ENCODE data around the gene FOXN1.

FOXN1 gene

DNA sequence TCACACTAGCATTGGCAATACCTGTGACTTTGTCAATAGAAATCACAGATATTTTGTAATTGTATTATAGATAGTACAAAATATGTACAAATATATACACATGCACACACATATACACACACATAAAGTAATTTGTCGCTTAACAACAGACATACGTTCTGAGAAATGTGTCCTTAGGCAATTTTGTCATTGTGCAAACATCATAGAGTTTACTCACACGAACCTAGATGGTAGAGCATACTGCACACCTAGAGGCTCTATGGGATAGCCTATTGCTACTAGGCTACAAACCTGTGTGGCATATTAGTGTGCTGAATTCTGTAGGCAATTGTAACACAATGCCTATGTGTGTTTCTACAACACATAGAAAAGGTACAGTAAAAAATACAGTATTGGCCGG, 35.3 kb downstream of the FOXN1 start:
- Histone ChIP-seq H3F3A (ENCODE audit: insufficient read depth) (no peaks in the 10 kb centered on the region), H3K36me3 (ENCODE audit: low read length) (no peaks in the 10 kb centered on the region), H3K4me2 (ENCODE audit: low read depth, low read length, poor library complexity, severe bottlenecking) (no peak overlapping the region), H3K9me2 (replicated peaks; ENCODE audit: insufficient read depth, low read length) (no peaks in the 10 kb centered on the region), H3K27me3 (ENCODE audit: low read length) (no peaks in the 10 kb centered on the region), H3K27ac (ENCODE audit: low read depth, low read length) (no peak overlapping the region), H3K4me3 (ENCODE audit: insufficient read depth, low read length, poor library complexity, severe bottlenecking) (no peak overlapping the region), H4K20me1 (ENCODE audit: low read depth, low read length) (no peaks in the 10 kb centered on the region), H3K9me3 (ENCODE audit: insufficient read depth, low read length) (no peaks in the 10 kb centered on the region), H3K9ac (ENCODE audit: low read length) (no peak overlapping the region), H3K79me2 (ENCODE audit: insufficient read depth, low read length) (no peaks in the 10 kb centered on the region), H2AFZ (ENCODE audit: low read depth, low read length, severe bottlenecking) (no peak overlapping the region)
- TF ChIP-seq, protein P1, sequence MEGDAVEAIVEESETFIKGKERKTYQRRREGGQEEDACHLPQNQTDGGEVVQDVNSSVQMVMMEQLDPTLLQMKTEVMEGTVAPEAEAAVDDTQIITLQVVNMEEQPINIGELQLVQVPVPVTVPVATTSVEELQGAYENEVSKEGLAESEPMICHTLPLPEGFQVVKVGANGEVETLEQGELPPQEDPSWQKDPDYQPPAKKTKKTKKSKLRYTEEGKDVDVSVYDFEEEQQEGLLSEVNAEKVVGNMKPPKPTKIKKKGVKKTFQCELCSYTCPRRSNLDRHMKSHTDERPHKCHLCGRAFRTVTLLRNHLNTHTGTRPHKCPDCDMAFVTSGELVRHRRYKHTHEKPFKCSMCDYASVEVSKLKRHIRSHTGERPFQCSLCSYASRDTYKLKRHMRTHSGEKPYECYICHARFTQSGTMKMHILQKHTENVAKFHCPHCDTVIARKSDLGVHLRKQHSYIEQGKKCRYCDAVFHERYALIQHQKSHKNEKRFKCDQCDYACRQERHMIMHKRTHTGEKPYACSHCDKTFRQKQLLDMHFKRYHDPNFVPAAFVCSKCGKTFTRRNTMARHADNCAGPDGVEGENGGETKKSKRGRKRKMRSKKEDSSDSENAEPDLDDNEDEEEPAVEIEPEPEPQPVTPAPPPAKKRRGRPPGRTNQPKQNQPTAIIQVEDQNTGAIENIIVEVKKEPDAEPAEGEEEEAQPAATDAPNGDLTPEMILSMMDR (IDR thresholded peaks at IDR 0.05; ENCODE audit: insufficient read depth, low read length, poor library complexity, severe bottlenecking): no peak
- no peak for TF ChIP-seq EZH2phosphoT487 (conservative IDR thresholded peaks at IDR 0.05; ENCODE audit: low read length)

DNA sequence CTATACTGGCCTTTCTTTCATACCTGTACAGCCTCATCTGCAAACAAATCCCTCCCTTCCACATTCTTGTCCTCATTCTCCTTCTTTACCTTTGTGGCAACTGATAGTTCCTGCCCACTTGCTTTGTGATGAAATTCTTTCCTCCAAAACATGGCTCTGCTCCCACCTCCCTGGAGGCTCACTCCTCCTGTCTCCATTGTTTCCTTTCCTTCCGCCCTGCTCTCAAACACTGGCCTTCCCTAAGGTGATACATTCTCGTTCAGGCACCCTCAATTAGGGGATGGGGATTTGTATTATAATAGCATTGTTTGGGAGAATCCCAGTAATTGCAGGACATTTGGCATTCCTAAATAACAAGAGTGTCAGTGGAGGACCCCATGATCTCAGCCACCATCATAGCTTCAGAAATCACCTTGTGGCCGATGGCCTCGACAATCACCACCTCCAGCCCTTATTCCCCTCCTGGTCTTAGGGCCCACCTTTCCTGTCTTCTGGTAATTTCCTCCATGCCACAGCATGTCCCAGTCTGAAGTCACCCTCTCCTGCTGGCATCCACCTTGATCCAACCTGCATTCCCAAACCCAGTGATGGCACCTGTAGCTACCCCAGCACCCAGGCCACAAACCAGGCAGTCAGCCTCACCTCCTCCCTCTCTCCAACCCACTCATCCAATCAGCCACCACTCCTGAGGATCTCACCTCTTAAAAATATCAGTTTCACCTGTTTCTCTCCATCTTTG, 38.4 kb downstream of the FOXN1 start:
- no peak overlapping the region for H3K27ac ChIP-seq (ENCODE audit: low read depth, low read length)
- no peaks in the 10 kb centered on the region for H3K9me2 ChIP-seq (replicated peaks; ENCODE audit: insufficient read depth, low read length)
- no peak for TF ChIP-seq EZH2phosphoT487 (conservative IDR thresholded peaks at IDR 0.05; ENCODE audit: low read length)
- TF ChIP-seq, protein P1 (IDR thresholded peaks at IDR 0.05; ENCODE audit: insufficient read depth, low read length, poor library complexity, severe bottlenecking): no peak
- no peak overlapping the region for H3K4me2 ChIP-seq (ENCODE audit: low read depth, low read length, poor library complexity, severe bottlenecking)
- H3K27me3 ChIP-seq (ENCODE audit: low read length): no peaks in the 10 kb centered on the region
- H3F3A ChIP-seq (ENCODE audit: insufficient read depth): peaks cover 4% of the 10 kb centered on the region; the same call in 1 of the 2 replicates
- H3K79me2 ChIP-seq (ENCODE audit: insufficient read depth, low read length): no peaks in the 10 kb centered on the region
- no peak overlapping the region for H2AFZ ChIP-seq (ENCODE audit: low read depth, low read length, severe bottlenecking)
- no peaks in the 10 kb centered on the region for H3K9me3 ChIP-seq (ENCODE audit: insufficient read depth, low read length)
- H3K4me3 ChIP-seq (ENCODE audit: insufficient read depth, low read length, poor library complexity, severe bottlenecking): no peak overlapping the region
- no peak overlapping the region for H3K9ac ChIP-seq (ENCODE audit: low read length)
- no peaks in the 10 kb centered on the region for H3K36me3 ChIP-seq (ENCODE audit: low read length)
- H4K20me1 ChIP-seq (ENCODE audit: low read depth, low read length): no peaks in the 10 kb centered on the region

DNA sequence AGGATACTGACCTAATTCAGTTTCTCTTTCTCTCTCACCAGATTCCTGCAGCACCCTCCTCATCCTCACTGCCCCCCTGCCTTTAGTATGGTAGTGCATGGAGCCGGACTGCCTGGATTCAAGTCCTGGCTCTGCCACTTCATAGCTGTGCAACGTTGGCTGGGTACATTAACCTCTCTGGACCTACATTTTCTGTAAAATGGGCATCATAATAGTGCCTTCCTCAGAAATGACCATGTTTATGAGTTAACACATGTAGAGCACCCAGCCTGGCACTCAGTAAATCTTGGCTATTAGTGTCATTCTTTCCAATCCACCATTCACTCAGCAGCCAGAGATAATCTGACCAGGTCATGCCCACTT, 39.0 kb downstream of the FOXN1 start:
- TF ChIP-seq, protein P1 (IDR thresholded peaks at IDR 0.05; ENCODE audit: insufficient read depth, low read length, poor library complexity, severe bottlenecking): no peak
- no peak for TF ChIP-seq EZH2phosphoT487 (conservative IDR thresholded peaks at IDR 0.05; ENCODE audit: low read length)
- H3K9me3 ChIP-seq (ENCODE audit: insufficient read depth, low read length): no peaks in the 10 kb centered on the region
- H3F3A ChIP-seq (ENCODE audit: insufficient read depth): peaks cover 4% of the 10 kb centered on the region; the same call in 1 of the 2 replicates
- H4K20me1 ChIP-seq (ENCODE audit: low read depth, low read length): no peaks in the 10 kb centered on the region
- no peak overlapping the region for H3K4me2 ChIP-seq (ENCODE audit: low read depth, low read length, poor library complexity, severe bottlenecking)
- H3K27ac ChIP-seq (ENCODE audit: low read depth, low read length): no peak overlapping the region
- no peaks in the 10 kb centered on the region for H3K27me3 ChIP-seq (ENCODE audit: low read length)
- H3K4me3 ChIP-seq (ENCODE audit: insufficient read depth, low read length, poor library complexity, severe bottlenecking): no peak overlapping the region
- H3K9ac ChIP-seq (ENCODE audit: low read length): no peak overlapping the region
- no peaks in the 10 kb centered on the region for H3K9me2 ChIP-seq (replicated peaks; ENCODE audit: insufficient read depth, low read length)
- H3K36me3 ChIP-seq (ENCODE audit: low read length): no peaks in the 10 kb centered on the region
- H2AFZ ChIP-seq (ENCODE audit: low read depth, low read length, severe bottlenecking): no peak overlapping the region
- H3K79me2 ChIP-seq (ENCODE audit: insufficient read depth, low read length): no peaks in the 10 kb centered on the region
